ENCODE data around the gene PPP1R11. TPM values are rescaled to one million over a fixed set of nuclear protein-coding genes. Genes with fewer than 3 reads are reported as not detected.

PPP1R11 gene
- total and polyA plus RNA-seq, 2 of the 13 experiments (the other 11 are each of a cell fraction or from before 2014, with no cell fraction given), result 32.1 to 58.9 TPM

- no peak for TF ChIP-seq JUND (CRISPR knock-in tag; IDR thresholded peaks at IDR 0.05)
- TF ChIP-seq ZFP41 (CRISPR knock-in tag; IDR thresholded peaks at IDR 0.05; ENCODE audit: borderline replicate concordance), result no peak
- no peak; the same call in 1 of the 2 replicates for TF ChIP-seq TEF (CRISPR knock-in tag; IDR thresholded peaks at IDR 0.05)
- TF ChIP-seq ZNF468 (CRISPR knock-in tag; IDR thresholded peaks at IDR 0.05), result no peak
- no peak for TF ChIP-seq ZNF33B (CRISPR knock-in tag; IDR thresholded peaks at IDR 0.05)
- no peak; the same call in 1 of the 2 replicates for TF ChIP-seq ZBTB43 (CRISPR knock-in tag; conservative IDR thresholded peaks at IDR 0.05)
- no peak for TF ChIP-seq RBM22 (optimal IDR thresholded peaks at IDR 0.05; ENCODE audit: low read length)
- TF ChIP-seq ZNF891 (CRISPR knock-in tag; IDR thresholded peaks at IDR 0.05), result peak; percentile 70; the same call in 1 of the 2 replicates
- TF ChIP-seq ZKSCAN8 (CRISPR knock-in tag; IDR thresholded peaks at IDR 0.05; ENCODE audit: borderline replicate concordance), result no peak
- TF ChIP-seq ZNF704 (CRISPR knock-in tag; IDR thresholded peaks at IDR 0.05; ENCODE audit: borderline replicate concordance), result no peak
- TF ChIP-seq CREM (IDR thresholded peaks at IDR 0.05), result no peak; the same call in 1 of the 2 replicates
- TF ChIP-seq CREM (CRISPR knock-in tag; IDR thresholded peaks at IDR 0.05), result no peak
- no peak for TF ChIP-seq ZFP36 (IDR thresholded peaks at IDR 0.05; ENCODE audit: borderline replicate concordance, low read depth, low read length, partially characterized antibody)
- TF ChIP-seq SP5 (CRISPR knock-in tag; IDR thresholded peaks at IDR 0.05; ENCODE audit: borderline replicate concordance, low read depth), result peak; percentile 47; the same call in 1 of the 2 replicates
- peak; percentile 24 for TF ChIP-seq SKI (IDR thresholded peaks at IDR 0.05; ENCODE audit: partially characterized antibody)
- TF ChIP-seq NFE2 (CRISPR knock-in tag; IDR thresholded peaks at IDR 0.05), result no peak
- no peak for TF ChIP-seq ZNF652 (CRISPR knock-in tag; IDR thresholded peaks at IDR 0.05; ENCODE audit: borderline replicate concordance, low read depth)
- no peak for TF ChIP-seq BRD4 (CRISPR knock-in tag; IDR thresholded peaks at IDR 0.05)
- TF ChIP-seq ZNF687 (CRISPR knock-in tag; IDR thresholded peaks at IDR 0.05), result peak; percentile 77
- no peak for TF ChIP-seq CBX2 (IDR thresholded peaks at IDR 0.05; ENCODE audit: low read depth, low read length)
- TF ChIP-seq CBX2 (CRISPR knock-in tag; IDR thresholded peaks at IDR 0.05; ENCODE audit: low read depth), result 0 out of 2 replicates have a peak, but pooled peaks have one; percentile 38
- no peak for TF ChIP-seq THAP8 (CRISPR knock-in tag; IDR thresholded peaks at IDR 0.05; ENCODE audit: borderline replicate concordance)
Observed at GRCh38 chr6:30102970-30103871, 36.2 kb downstream of the PPP1R11 start (continued).
